WERI-Rb-1 (cell line): ENCODE results near the gene NUBP1.

Experiments
- DNase-seq: peaks from one replicate; pipeline ENCODE4 v3.0.0-alpha.2; 2020
- H3K27ac ChIP-seq: fragments of 250-450 bp; sonication (Bioruptor Pico); 2 replicates; pipeline ENCODE4 v1.5.1; 2020; ENCODE audit warnings: mild to moderate bottlenecking, moderate library complexity
- H3K27me3 ChIP-seq: fragments of 250-450 bp; sonication (Bioruptor Pico); 2 replicates; pipeline ENCODE4 v1.5.1; 2021; ENCODE audit warnings: mild to moderate bottlenecking, low read depth, moderate library complexity; ENCODE audit not compliant: insufficient read depth, severe bottlenecking
- H3K36me3 ChIP-seq: fragments of 250-450 bp; sonication (Bioruptor Pico); 2 replicates; pipeline ENCODE4 v1.5.1; 2020; ENCODE audit warnings: mild to moderate bottlenecking, moderate library complexity
- H3K4me3 ChIP-seq: 2 replicates; pipeline ENCODE4 v1.5.1; 2011; ENCODE audit warnings: low read depth, mild to moderate bottlenecking, control low read depth, low read length
- H3K9me3 ChIP-seq: fragments of 250-450 bp; sonication (Bioruptor Pico); 2 replicates; pipeline ENCODE4 v1.5.1; 2021; ENCODE audit warnings: mild to moderate bottlenecking, moderate library complexity; ENCODE audit not compliant: severe bottlenecking
- TF ChIP-seq, protein P1 (sequence below): IDR thresholded peaks from 2 replicates; pipeline ENCODE4 v1.5.1; 2011; ENCODE audit warnings: low read depth, mild to moderate bottlenecking, control low read depth, inconsistent platforms, low read length

NUBP1 gene

GRCh38 chr16:10743610-10744369 is at the start of gene NUBP1:
Gene NUBP1 (plus strand): TSS chr16:10743842. CDS start chr16:10743864, 22 bp downstream.
- H3K9me3 ChIP-seq = no peaks in the 10 kb centered on the region
- H3K27me3 ChIP-seq = no peaks in the 10 kb centered on the region
- TF ChIP-seq, protein P1, sequence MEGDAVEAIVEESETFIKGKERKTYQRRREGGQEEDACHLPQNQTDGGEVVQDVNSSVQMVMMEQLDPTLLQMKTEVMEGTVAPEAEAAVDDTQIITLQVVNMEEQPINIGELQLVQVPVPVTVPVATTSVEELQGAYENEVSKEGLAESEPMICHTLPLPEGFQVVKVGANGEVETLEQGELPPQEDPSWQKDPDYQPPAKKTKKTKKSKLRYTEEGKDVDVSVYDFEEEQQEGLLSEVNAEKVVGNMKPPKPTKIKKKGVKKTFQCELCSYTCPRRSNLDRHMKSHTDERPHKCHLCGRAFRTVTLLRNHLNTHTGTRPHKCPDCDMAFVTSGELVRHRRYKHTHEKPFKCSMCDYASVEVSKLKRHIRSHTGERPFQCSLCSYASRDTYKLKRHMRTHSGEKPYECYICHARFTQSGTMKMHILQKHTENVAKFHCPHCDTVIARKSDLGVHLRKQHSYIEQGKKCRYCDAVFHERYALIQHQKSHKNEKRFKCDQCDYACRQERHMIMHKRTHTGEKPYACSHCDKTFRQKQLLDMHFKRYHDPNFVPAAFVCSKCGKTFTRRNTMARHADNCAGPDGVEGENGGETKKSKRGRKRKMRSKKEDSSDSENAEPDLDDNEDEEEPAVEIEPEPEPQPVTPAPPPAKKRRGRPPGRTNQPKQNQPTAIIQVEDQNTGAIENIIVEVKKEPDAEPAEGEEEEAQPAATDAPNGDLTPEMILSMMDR = no peak
- peaks cover 13% of the 10 kb centered on the region for H3K36me3 ChIP-seq
- peak; percentile 99 for DNase-seq
- H3K4me3 ChIP-seq = peak within 1 kb of the TSS; percentile 66
- peak within 1 kb of the TSS; percentile 98 for H3K27ac ChIP-seq

DNA sequence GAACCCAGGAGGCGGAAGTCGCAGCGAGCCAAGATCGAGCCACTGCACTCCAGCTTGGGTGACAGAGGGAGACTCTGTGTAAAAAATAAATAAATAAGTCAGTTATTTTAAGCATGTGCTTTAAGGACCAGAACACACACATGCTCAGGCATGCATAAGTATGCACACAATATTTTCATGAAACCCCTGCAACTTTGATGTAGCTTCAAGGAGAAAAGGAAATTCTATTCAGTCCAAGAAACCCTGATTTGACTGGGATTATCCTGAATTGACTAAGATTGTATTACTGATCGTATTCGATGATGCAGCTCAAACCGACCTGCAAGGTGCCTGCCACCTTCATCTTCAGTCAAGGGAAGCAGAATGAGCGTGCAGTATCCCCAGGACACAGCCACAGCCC is 49.8 kb upstream of the NUBP1 start:
- H3K9me3 ChIP-seq = no peaks in the 10 kb centered on the region
- H3K36me3 ChIP-seq = no peaks in the 10 kb centered on the region
- TF ChIP-seq, protein P1 = no peak
- H3K4me3 ChIP-seq = no peak overlapping the region
- DNase-seq = no peak
- no peak overlapping the region for H3K27ac ChIP-seq
- H3K27me3 ChIP-seq = no peaks in the 10 kb centered on the region

DNA sequence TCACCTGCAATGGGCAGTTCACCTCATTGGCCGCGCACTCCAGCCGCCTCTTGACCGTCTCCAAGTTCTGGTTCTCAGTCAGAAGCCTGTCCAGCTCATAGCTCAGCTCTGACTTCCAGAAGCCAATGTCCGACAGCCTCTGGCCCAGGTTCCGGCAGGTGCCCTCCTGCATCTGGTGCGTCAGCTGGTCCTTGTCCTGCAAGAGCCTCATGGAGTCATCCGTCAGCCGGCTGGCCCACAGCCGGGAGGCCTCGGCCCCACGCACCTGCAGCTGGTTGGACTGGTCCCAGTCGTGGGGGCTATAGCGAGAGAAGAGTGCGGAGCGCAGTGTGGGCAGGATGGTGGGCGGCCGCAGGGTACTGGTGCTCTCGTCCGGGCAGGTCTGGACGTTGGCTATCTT is 49.3 kb upstream of the NUBP1 start:
- H3K27ac ChIP-seq = no peak overlapping the region
- no peak for DNase-seq
- TF ChIP-seq, protein P1 = no peak
- no peaks in the 10 kb centered on the region for H3K27me3 ChIP-seq
- no peaks in the 10 kb centered on the region for H3K36me3 ChIP-seq
- H3K4me3 ChIP-seq = no peak overlapping the region
- H3K9me3 ChIP-seq = no peaks in the 10 kb centered on the region

DNA sequence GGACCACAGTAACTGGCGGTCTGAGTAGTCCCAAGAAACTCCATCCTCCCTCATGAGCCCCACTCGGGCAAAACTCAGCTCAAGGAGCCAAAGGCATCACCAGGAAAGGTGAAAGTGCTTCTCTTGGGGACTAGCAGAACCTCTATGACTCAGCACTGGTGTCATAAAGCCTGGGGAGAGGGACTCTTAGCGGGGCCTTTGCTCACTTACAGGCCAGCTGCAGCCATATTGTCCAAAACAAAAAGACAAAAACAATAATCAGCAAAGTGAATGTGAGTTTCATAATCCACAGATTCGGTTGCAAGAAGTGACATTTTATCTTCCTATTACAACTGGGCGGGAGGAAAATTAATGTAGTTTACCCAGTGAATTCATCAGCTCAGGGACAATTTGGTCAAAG is 48.8 kb upstream of the NUBP1 start, which contains the start of gene TEKT5:
Gene TEKT5, minus strand, starts transcription at position 101 of the 400 bp plus-strand sequence. Its CDS starts 57 bp downstream, at position 44.
- DNase-seq = no peak
- no peaks in the 10 kb centered on the region for H3K9me3 ChIP-seq
- H3K36me3 ChIP-seq = no peaks in the 10 kb centered on the region
- H3K4me3 ChIP-seq = no peak within 1 kb of the TSS
- TF ChIP-seq, protein P1 = no peak
- H3K27me3 ChIP-seq = no peaks in the 10 kb centered on the region
- H3K27ac ChIP-seq = no peak within 1 kb of the TSS

DNA sequence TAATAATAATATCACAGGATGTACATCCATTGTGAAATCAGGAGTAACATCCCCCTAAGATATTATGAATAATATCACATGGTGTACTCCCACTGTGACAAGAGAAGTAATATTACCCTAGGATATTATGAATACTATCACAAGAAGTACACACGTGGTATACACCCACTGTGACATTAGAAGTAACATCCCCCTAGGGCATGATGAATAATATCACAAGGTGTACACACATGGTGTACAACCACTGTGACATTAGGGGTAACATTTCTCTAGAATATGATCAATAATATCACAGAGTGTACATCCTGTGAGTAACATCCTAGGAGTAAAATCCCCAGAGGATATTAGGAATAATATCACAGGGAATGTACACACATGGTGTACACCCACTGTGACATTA is 43.9 kb upstream of the NUBP1 start:
- no peak overlapping the region for H3K27ac ChIP-seq
- H3K9me3 ChIP-seq = peaks cover 18% of the 10 kb centered on the region
- TF ChIP-seq, protein P1 = no peak
- no peak for DNase-seq
- no peak overlapping the region for H3K4me3 ChIP-seq
- H3K36me3 ChIP-seq = no peaks in the 10 kb centered on the region
- H3K27me3 ChIP-seq = no peaks in the 10 kb centered on the region
